HG03469 (cell line): Measurements from ENCODE around the gene ODF2.
A peak's percentile ranks its signal among the peaks of the same experiment; 100 is the strongest.
"Not testable (repeated sequence)": the region's sequence is repeated elsewhere in the genome, so short reads cannot be mapped to it uniquely, and the experiment has no call there.

Experiments
- ATAC-seq: cut with Tn5 transposase; IDR thresholded peaks from one replicate; pipeline ENCODE4 v1.9.1; 2021; ENCODE audit warnings: mild to moderate bottlenecking, moderate library complexity, moderate number of reproducible peaks; ENCODE audit not compliant: unreplicated experiment

The ODF2 gene

GRCh38 chr9:128455849-128456612 is at the start of gene ODF2:
TSS of gene ODF2 (plus strand) at chr9:128456006. CDS start at chr9:128456092, 86 bp downstream.
- peak; percentile 67 for ATAC-seq

GRCh38 chr9:128406848-128407391 is 48.9 kb upstream of the ODF2 start:
- no peak for ATAC-seq

GRCh38 chr9:128408963-128409431 is 46.8 kb upstream of the ODF2 start:
- no peak for ATAC-seq

DNA sequence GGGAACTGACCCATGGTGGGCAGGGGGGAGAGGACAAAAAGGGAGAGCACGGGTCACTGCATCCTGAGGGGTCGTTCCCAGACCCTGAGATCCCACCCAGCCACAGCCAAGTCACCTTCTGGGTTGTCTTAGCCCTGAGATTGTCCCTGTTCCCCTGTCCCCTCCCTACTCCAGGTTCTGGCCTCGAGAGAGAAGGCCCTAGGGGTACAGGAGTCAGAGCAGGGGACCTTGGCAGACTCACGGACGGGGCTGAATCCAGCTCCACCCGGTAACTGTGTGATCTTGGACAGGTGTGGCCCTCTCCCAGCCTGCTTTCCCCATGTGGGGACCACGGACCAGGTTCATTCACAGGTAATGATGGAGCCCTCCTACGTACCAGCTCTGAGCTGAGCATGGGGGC is 46.4 kb upstream of the ODF2 start:
- no peak for ATAC-seq

- ATAC-seq, result no peak
These were observed 45.8 kb upstream of the ODF2 start for GRCh38 chr9:128409978-128410377.

- ATAC-seq, result no peak
These were observed 44.3 kb upstream of the ODF2 start for GRCh38 chr9:128411364-128412119.

GRCh38 chr9:128412120-128412790 is 43.6 kb upstream of the ODF2 start:
- no peak for ATAC-seq

DNA sequence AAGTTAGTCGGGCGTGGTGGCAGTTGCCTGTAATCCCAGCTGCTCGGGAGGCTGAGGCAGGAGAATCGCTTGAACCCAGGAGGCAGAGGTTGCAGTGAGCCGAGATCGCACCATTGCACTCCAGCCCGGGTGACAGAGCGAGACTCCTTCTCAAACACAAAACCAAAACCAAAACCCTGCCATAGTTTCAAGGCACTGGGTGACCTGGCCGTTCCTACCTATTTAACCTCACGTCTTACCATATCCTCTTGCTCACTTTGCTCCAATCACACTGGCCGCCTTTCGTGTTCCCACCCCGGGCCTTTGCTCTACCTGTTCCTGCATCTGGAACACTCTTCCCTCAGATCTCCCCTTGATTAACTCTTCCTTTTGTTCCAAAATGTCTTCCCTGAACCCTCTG is 42.1 kb upstream of the ODF2 start:
- not testable (repeated sequence) for ATAC-seq

DNA sequence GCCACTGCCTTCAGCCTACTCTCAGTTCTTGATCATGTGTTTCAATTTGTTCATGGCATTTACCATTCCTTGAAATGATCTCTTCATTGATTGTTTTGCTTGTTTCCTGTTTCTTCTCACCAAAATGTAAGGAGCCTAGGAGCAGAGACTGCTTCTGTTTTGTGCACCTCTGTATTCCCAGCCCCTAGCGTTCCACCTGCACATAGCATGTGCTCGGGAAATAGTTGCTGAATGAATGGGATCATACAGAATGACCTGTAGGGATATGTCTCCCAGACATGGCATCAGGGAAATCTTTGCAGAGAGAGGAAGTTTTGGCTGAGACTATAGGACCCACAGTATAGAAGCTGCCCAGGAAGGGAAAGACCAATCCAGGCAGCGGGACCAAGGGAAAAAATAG is 41.3 kb upstream of the ODF2 start:
- no peak for ATAC-seq

- ATAC-seq, result no peak
These were observed 40.5 kb upstream of the ODF2 start for GRCh38 chr9:128415281-128415680.

- ATAC-seq, result no peak
These were observed 39.8 kb upstream of the ODF2 start for GRCh38 chr9:128416014-128416413.

GRCh38 chr9:128416432-128417019 is 39.3 kb upstream of the ODF2 start:
- no peak for ATAC-seq

- no peak for ATAC-seq
These were observed 36.5 kb upstream of the ODF2 start for GRCh38 chr9:128419061-128419925.

DNA sequence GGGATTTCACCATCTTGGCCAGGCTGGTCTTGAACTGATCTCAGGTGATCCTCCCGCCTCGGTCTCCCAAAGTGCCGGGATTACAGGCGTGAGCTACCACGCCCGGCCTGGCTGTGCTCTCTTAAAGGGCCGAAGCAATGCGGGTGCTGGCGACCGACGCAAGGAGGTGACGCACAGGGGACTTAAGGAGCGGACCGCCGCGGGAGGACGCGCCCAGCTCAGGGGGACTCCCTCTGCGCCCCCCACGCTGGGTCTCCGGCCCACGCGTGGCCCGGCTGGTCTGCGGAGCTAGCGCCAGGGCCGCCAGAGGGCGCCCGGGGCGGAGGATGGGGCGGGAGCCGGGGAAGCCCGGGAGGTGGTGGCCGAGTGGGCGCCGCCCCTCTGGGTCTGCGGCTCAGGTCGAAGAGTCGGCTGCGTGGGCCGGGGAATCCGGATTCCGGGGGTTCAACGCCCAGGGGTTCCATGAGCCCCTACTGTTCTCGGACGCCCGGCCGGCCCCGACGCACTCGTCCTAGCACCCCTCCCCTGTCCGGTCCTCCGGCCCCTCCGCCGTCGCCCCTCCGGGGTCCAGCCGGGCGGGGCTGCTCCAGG is 35.7 kb upstream of the ODF2 start:
- no peak for ATAC-seq

DNA sequence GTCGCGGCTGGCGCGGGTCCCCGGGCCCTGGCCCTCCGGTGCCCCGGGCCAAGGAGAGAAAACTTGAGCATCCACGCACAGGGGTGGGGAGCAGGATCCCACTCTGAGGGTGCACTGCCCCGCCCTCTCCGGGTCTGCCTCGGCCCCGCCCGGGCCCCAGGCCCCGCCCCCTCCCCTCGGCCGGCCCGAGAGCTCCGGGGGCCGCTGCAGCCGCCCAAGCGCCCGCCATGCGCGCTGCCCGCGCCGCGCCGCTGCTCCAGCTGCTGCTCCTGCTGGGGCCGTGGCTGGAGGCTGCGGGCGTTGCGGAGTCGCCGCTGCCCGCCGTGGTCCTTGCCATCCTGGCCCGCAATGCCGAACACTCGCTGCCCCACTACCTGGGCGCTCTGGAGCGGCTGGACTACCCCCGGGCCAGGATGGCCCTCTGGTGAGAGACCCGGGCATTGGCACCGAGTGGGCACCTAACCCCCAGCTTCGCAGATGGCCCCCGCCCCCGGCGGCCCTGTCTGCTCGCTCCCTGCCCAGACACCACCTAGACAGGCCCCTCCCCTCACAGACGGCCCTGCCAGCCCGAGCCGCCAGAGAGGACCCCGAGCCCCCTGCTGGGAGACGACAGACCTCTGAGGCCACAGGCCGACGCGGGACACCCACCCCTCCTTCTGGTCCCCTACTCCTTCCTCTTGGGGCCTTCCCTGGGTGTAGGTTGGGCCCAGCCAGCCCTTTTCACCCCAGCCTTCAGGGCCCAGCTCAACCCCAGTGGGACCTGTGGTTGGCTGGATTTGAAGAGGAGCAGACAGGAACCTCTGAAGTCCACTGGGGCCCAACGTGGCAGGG is 34.9 kb upstream of the ODF2 start, which contains the start of gene CERCAM:
Gene CERCAM, plus strand, starts transcription at position 207 of the 831 bp plus-strand sequence. Its CDS starts 21 bp downstream, at position 228.
- ATAC-seq, result no peak

DNA sequence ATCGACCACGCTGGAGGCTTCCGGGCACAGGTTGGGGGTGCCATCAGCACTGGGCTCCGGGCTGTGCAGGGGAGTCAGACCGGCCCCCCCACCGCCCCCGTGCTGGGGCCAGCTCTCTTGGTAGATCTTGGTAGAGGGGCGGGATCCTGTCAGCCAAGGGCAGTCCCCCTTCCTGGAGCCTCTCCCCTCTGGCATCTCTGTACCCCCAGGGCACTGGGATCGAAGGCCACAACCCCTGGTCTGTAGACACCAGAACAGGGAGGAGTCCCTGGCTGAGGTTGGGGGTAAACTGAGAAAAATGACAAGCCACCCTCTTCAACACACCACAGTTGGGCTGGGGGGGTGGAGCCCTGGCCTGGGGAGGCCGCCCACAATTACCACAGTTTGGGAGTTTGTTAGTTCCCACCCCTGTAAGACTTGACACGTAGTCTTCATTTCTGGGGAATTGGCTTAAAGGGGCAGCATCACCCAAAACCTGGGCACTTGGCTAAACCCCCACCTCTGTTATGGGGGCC is 34.3 kb upstream of the ODF2 start:
- no peak for ATAC-seq

DNA sequence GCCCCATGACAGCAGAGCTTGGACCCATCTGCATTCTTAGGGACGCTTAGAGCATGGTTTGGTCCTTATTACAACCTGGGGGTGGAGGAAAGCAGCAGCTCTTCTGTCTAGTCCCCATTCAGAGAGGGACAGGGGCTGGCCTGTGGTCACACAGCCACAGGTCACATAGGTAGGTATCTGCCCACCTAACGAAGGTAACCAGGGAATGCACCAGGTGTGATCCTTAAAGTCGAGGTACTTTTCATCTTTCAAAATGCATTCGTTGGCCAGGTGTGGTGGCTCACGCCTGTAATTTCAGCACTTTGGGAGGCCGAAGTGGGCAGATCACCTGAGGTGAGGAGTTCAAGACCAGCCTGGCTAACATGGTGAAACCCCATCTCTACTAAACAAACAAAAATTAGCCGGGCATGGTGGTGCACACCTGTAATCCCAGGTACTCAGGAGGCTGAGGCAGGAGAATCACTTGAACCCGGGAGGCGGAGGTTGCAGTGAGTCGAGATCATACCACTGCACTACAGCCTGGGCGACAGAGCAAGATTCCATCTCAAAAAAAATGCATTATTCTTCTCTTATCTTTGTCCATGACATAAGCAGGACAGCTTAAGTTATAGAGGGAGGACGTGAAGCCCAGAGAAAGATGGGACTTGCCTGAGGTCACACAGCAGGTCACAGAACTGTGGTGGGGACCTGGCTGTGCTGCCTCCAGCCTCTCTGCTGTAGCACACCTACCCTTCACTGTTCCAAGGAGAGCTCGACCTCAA is 33.6 kb upstream of the ODF2 start:
- ATAC-seq, result not testable (repeated sequence)

DNA sequence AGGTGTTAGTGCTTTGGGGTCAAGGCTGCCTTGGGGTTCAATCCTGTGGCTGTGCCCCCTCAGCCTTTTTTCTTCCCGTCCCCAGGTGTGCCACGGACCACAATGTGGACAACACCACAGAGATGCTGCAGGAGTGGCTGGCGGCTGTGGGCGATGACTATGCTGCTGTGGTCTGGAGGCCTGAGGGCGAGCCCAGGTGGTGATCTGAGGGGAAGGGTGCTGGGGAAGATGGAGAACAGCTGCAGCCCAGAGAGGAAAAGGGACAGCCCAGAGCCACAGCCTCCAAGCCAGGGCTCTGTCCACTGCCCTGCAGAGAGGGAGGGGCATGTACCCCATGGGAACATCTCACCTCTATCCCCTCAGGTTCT is 33.0 kb upstream of the ODF2 start:
- ATAC-seq, result no peak
